Putamen (tissue), 1 donor: ENCODE results near the gene ANO9.
"Not testable (repeated sequence)": the region's sequence is repeated elsewhere in the genome, so short reads cannot be mapped to it uniquely, and the experiment has no call there.

Experiments used
- DNase-seq: peaks from one replicate; pipeline ENCODE4 v3.0.0-alpha.2; 2016; ENCODE audit warnings: low spot score

The ANO9 gene

GRCh38 chr11:401196-401595 is 40.6 kb downstream of the ANO9 start:
- DNase-seq = not testable (repeated sequence)

GRCh38 chr11:400241-400689 is 41.5 kb downstream of the ANO9 start:
- DNase-seq = no peak

- DNase-seq = no peak
Observed at GRCh38 chr11:399731-400211, 42.0 kb downstream of the ANO9 start.

- no peak for DNase-seq
Observed at GRCh38 chr11:398826-399225, 43.0 kb downstream of the ANO9 start.

GRCh38 chr11:396948-397548 is 44.8 kb downstream of the ANO9 start:
- no peak for DNase-seq

- no peak for DNase-seq
Observed at GRCh38 chr11:396511-396947, 45.3 kb downstream of the ANO9 start.

- no peak for DNase-seq
Observed at GRCh38 chr11:395866-396265, 45.9 kb downstream of the ANO9 start.

- no peak for DNase-seq
Observed at GRCh38 chr11:394858-395655, 46.8 kb downstream of the ANO9 start.

- DNase-seq = no peak
Observed at GRCh38 chr11:394034-394857, 47.6 kb downstream of the ANO9 start, which contains the start of gene PKP3. Gene PKP3, plus strand, starts transcription at chr11:394209. Its CDS starts 84 bp downstream, at chr11:394293.

- DNase-seq = no peak
Observed at GRCh38 chr11:393219-394033, 48.4 kb downstream of the ANO9 start.

GRCh38 chr11:392102-392777 is 49.6 kb downstream of the ANO9 start:
- no peak for DNase-seq

- no peak for DNase-seq
Observed at GRCh38 chr11:391117-392017, 50.4 kb downstream of the ANO9 start.

- no peak for DNase-seq
Observed at GRCh38 chr11:390175-390574, 51.6 kb downstream of the ANO9 start.

- not testable (repeated sequence) for DNase-seq
Observed at GRCh38 chr11:389369-389768, 52.4 kb downstream of the ANO9 start.

- no peak for DNase-seq
Observed at GRCh38 chr11:387193-387793, 54.5 kb downstream of the ANO9 start.

- no peak for DNase-seq
Observed at GRCh38 chr11:386483-386882, 55.3 kb downstream of the ANO9 start.

GRCh38 chr11:385594-386351 is 56.0 kb downstream of the ANO9 start:
- DNase-seq = no peak

- no peak for DNase-seq
Observed at GRCh38 chr11:384511-384910, 57.3 kb downstream of the ANO9 start.

- no peak for DNase-seq
Observed at GRCh38 chr11:383431-383830, 58.4 kb downstream of the ANO9 start.
